ENCODE measurements around the gene ARMC3.

DNA sequence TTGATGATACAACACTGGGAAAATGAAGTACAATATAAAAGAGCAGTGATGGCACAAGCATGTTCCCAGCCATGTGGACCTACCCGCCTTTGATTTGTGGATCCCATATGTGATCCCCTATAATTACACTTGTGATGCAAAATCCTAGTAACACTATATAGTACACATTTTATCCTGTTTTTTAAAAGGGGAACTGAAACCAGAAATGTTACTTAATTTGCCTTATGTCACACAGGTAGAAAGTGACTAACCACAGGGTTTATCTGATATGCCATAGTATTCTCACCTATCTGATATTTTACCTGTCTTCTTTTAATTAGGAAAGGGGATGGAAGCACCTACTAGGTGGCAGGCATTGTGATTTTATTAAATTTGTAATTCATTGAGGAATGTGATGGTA lies 35.0 kb downstream of the ARMC3 start:
- TF ChIP-seq, protein P1, sequence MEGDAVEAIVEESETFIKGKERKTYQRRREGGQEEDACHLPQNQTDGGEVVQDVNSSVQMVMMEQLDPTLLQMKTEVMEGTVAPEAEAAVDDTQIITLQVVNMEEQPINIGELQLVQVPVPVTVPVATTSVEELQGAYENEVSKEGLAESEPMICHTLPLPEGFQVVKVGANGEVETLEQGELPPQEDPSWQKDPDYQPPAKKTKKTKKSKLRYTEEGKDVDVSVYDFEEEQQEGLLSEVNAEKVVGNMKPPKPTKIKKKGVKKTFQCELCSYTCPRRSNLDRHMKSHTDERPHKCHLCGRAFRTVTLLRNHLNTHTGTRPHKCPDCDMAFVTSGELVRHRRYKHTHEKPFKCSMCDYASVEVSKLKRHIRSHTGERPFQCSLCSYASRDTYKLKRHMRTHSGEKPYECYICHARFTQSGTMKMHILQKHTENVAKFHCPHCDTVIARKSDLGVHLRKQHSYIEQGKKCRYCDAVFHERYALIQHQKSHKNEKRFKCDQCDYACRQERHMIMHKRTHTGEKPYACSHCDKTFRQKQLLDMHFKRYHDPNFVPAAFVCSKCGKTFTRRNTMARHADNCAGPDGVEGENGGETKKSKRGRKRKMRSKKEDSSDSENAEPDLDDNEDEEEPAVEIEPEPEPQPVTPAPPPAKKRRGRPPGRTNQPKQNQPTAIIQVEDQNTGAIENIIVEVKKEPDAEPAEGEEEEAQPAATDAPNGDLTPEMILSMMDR (IDR thresholded peaks at IDR 0.05; ENCODE audit: insufficient read depth, low read depth, low read length): no peak
- no peak for TF ChIP-seq EZH2 (IDR thresholded peaks at IDR 0.05; ENCODE audit: insufficient read depth, low read length)

Data from astrocyte (in vitro differentiated cells and primary cell).